C4-2B (cell line): ENCODE results near the gene SLC39A9.

Source experiments
- ZFX ChIP-seq: fragments of 450-650 bp; IDR thresholded peaks from 2 replicates; pipeline ENCODE4 v1.6.1; 2017
- TF ChIP-seq, protein P1 (sequence below): fragments of 450-650 bp; conservative IDR thresholded peaks from 2 replicates; pipeline ENCODE4 v1.5.1; 2017; ENCODE audit warnings: mild to moderate bottlenecking

DNA sequence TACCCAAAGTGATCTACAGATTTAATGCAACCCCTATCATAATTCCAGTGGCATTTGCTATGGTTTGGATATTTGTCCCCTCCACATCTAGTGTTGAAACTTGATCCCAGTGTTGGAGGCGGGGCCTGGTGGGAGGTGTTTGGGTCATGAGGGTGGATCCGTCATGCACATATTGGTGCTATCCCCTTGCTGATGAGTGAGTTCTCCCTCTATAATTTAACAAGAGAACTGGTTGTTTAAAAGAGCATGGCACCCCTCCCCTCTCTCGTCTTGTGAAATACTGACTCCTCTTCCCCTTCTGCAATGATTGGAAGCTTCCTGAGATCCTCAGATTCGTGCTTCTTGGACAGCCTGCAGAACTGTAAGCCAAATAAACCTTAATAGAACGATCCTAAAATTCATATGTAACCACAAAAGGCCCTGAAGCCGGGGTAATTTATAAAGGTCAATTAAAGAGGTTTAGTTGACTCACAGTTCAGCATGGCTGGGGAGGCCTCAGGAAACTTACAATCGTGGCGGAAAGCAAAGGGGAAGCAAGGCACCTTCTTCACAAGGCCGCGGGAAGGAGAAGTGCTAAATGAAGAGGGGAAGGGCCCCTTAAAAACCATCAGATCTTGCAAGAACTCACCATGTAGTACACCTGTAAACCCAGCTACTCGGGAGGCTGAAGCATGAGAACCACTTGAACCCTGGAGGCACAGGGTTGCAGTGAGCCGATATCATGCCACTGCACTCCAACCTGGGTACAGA lies 41.2 kb downstream of the SLC39A9 start:
- TF ChIP-seq, protein P1, sequence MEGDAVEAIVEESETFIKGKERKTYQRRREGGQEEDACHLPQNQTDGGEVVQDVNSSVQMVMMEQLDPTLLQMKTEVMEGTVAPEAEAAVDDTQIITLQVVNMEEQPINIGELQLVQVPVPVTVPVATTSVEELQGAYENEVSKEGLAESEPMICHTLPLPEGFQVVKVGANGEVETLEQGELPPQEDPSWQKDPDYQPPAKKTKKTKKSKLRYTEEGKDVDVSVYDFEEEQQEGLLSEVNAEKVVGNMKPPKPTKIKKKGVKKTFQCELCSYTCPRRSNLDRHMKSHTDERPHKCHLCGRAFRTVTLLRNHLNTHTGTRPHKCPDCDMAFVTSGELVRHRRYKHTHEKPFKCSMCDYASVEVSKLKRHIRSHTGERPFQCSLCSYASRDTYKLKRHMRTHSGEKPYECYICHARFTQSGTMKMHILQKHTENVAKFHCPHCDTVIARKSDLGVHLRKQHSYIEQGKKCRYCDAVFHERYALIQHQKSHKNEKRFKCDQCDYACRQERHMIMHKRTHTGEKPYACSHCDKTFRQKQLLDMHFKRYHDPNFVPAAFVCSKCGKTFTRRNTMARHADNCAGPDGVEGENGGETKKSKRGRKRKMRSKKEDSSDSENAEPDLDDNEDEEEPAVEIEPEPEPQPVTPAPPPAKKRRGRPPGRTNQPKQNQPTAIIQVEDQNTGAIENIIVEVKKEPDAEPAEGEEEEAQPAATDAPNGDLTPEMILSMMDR, result no peak
- TF ChIP-seq ZFX, result no peak
